GM23338 (cell line): ENCODE data around the gene MIF.

Source experiments
- TF ChIP-seq, protein P1 (sequence below), 2 experiments: fragments of 200-600 bp in 1 of 2; sonication (generic) in 1 of 2; conservative IDR thresholded peaks; 2 replicates each; pipeline versions ENCODE4 v1.5.1 to v1.6.1; 2016 to 2017; ENCODE audit warnings: antibody characterized with exemption in 2 of 2, low read depth in 2 of 2, mild to moderate bottlenecking in 2 of 2, moderate library complexity in 1 of 2
- TF ChIP-seq, protein P2 (sequence below): IDR thresholded peaks from one replicate; pipeline ENCODE4 v1.6.1; 2018; ENCODE audit warnings: antibody characterized with exemption; ENCODE audit not compliant: unreplicated experiment

DNA sequence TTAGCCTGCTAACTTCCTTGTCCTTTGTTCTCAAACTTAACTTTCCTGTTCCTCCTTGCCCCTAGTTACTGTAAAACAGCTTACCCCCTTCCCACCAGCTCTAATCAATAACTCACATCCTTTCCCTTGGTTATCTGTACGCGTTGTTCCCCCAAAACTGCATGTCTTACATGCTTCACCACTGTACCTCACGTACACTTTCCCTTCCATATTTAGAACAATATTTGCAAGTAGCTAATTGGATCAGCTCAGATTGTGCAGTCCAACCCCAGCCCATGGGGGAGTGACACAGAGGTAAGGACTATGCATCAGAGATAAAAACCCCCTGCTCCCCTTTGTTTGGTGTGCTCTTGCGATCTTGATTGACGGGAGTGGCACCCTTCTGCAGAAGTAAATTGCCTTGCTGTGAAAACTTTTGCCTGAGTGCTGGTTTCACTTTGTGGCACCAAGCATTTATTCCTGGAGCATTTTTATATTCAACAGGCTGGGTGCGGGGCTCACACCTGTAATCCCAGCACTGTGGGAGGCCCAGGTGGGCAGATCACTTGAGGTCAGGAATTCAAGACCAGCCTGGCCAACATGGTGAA is 30.9 kb downstream of the MIF start:
- TF ChIP-seq, protein P1, sequence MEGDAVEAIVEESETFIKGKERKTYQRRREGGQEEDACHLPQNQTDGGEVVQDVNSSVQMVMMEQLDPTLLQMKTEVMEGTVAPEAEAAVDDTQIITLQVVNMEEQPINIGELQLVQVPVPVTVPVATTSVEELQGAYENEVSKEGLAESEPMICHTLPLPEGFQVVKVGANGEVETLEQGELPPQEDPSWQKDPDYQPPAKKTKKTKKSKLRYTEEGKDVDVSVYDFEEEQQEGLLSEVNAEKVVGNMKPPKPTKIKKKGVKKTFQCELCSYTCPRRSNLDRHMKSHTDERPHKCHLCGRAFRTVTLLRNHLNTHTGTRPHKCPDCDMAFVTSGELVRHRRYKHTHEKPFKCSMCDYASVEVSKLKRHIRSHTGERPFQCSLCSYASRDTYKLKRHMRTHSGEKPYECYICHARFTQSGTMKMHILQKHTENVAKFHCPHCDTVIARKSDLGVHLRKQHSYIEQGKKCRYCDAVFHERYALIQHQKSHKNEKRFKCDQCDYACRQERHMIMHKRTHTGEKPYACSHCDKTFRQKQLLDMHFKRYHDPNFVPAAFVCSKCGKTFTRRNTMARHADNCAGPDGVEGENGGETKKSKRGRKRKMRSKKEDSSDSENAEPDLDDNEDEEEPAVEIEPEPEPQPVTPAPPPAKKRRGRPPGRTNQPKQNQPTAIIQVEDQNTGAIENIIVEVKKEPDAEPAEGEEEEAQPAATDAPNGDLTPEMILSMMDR (conservative IDR thresholded peaks at IDR 0.05; ENCODE audit: low read depth in 2 of 2), result no peak
- TF ChIP-seq, protein P2, sequence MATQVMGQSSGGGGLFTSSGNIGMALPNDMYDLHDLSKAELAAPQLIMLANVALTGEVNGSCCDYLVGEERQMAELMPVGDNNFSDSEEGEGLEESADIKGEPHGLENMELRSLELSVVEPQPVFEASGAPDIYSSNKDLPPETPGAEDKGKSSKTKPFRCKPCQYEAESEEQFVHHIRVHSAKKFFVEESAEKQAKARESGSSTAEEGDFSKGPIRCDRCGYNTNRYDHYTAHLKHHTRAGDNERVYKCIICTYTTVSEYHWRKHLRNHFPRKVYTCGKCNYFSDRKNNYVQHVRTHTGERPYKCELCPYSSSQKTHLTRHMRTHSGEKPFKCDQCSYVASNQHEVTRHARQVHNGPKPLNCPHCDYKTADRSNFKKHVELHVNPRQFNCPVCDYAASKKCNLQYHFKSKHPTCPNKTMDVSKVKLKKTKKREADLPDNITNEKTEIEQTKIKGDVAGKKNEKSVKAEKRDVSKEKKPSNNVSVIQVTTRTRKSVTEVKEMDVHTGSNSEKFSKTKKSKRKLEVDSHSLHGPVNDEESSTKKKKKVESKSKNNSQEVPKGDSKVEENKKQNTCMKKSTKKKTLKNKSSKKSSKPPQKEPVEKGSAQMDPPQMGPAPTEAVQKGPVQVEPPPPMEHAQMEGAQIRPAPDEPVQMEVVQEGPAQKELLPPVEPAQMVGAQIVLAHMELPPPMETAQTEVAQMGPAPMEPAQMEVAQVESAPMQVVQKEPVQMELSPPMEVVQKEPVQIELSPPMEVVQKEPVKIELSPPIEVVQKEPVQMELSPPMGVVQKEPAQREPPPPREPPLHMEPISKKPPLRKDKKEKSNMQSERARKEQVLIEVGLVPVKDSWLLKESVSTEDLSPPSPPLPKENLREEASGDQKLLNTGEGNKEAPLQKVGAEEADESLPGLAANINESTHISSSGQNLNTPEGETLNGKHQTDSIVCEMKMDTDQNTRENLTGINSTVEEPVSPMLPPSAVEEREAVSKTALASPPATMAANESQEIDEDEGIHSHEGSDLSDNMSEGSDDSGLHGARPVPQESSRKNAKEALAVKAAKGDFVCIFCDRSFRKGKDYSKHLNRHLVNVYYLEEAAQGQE, result no peak
